ENCODE data around the gene PPA1. TPM values are rescaled to one million over a fixed set of nuclear protein-coding genes. Genes with fewer than 3 reads are reported as not detected.
"Not testable (repeated sequence)": the region's sequence is repeated elsewhere in the genome, so short reads cannot be mapped to it uniquely, and the experiment has no call there.

Gene PPA1
- total RNA-seq, 1 donor from 2014 or later = 192 TPM

GRCh38 chr10:70222340-70222794 is 10.9 kb downstream of the PPA1 start:
- intact Hi-C loops (cut with micrococcal nuclease) = loop anchor here (5.0 kb wide), 1 partner anchor 320 kb away; no protein-coding TSS in a partner anchor

- intact Hi-C loops (cut with micrococcal nuclease) = loop anchor here (1.0 to 5.0 kb wide), 9 partner anchors 12 to 538 kb away; partner anchors contain the start of genes EIF4EBP2, PPA1 and SAR1A
Observed at GRCh38 chr10:70221030-70221429, 12.2 kb downstream of the PPA1 start.

- intact Hi-C loops (cut with micrococcal nuclease) = no loop called here
Observed at GRCh38 chr10:70212879-70213278, 20.4 kb downstream of the PPA1 start.

- intact Hi-C loops (cut with micrococcal nuclease) = no loop called here
Observed at GRCh38 chr10:70212277-70212676, 21.0 kb downstream of the PPA1 start.

- intact Hi-C loops (cut with micrococcal nuclease) = no loop called here
Observed at GRCh38 chr10:70206762-70207161, 26.5 kb downstream of the PPA1 start.

GRCh38 chr10:70201105-70201504 is 32.1 kb downstream of the PPA1 start:
- intact Hi-C loops (cut with micrococcal nuclease) = loop anchor here (1.0 kb wide), 1 partner anchor 39 kb away; no protein-coding TSS in a partner anchor

GRCh38 chr10:70198696-70199466 is 34.3 kb downstream of the PPA1 start:
- intact Hi-C loops (cut with micrococcal nuclease) = loop anchor here (1.0 kb wide), 1 partner anchor 52 kb away; no protein-coding TSS in a partner anchor

- intact Hi-C loops (cut with micrococcal nuclease) = no loop called here
Observed at GRCh38 chr10:70197235-70197945, 35.8 kb downstream of the PPA1 start.

GRCh38 chr10:70193391-70193844 is 39.8 kb downstream of the PPA1 start:
- intact Hi-C loops (cut with micrococcal nuclease) = no loop called here

GRCh38 chr10:70192326-70192968 is 40.8 kb downstream of the PPA1 start:
- intact Hi-C loops (cut with micrococcal nuclease) = no loop called here

GRCh38 chr10:70191972-70192305 is 41.3 kb downstream of the PPA1 start:
- intact Hi-C loops (cut with micrococcal nuclease) = no loop called here

GRCh38 chr10:70191161-70191971 is 41.9 kb downstream of the PPA1 start:
- intact Hi-C loops (cut with micrococcal nuclease) = no loop called here

GRCh38 chr10:70190581-70190980 is 42.6 kb downstream of the PPA1 start:
- intact Hi-C loops (cut with micrococcal nuclease) = no loop called here

GRCh38 chr10:70190102-70190501 is 43.1 kb downstream of the PPA1 start:
- intact Hi-C loops (cut with micrococcal nuclease) = no loop called here

GRCh38 chr10:70188768-70189167 is 44.5 kb downstream of the PPA1 start:
- intact Hi-C loops (cut with micrococcal nuclease) = no loop called here

- intact Hi-C loops (cut with micrococcal nuclease) = no loop called here
Observed at GRCh38 chr10:70186571-70186970, 46.7 kb downstream of the PPA1 start.

GRCh38 chr10:70186090-70186489 is 47.1 kb downstream of the PPA1 start:
- intact Hi-C loops (cut with micrococcal nuclease) = no loop called here

- intact Hi-C loops (cut with micrococcal nuclease) = no loop called here
Observed at GRCh38 chr10:70183304-70183703, 49.9 kb downstream of the PPA1 start.

GRCh38 chr10:70179209-70179608 is 54.0 kb downstream of the PPA1 start:
- intact Hi-C loops (cut with micrococcal nuclease) = not testable (repeated sequence)

GRCh38 chr10:70178139-70178725 is 55.0 kb downstream of the PPA1 start:
- intact Hi-C loops (cut with micrococcal nuclease) = no loop called here

GRCh38 chr10:70176441-70176840 is 56.8 kb downstream of the PPA1 start:
- intact Hi-C loops (cut with micrococcal nuclease) = no loop called here

Measured in T-helper 1 cell treated with Interleukin-12 subunit alpha and Interleukin-12 subunit beta and Interleukin-4 antibody, amounts not matched to agents 30 ng/mL and 1 ng/mL, for 36 hours (primary cell).